NOMO-1 treated with DMSO at 0.1 percent for 48 hours (cell line): Measurements from ENCODE around the gene FAS.
"Not testable (repeated sequence)": the region's sequence is repeated elsewhere in the genome, so short reads cannot be mapped to it uniquely, and the experiment has no call there.

ENCODE experiments used
- DNase-seq: peaks from one replicate; lab custom pipeline; 2025; ENCODE audit not compliant: unreplicated experiment; lab: John Stamatoyannopoulos, UW

Gene FAS

GRCh38 chr10:88992921-88993524 lies 2.4 kb downstream of the FAS start:
- no peak for DNase-seq

- DNase-seq = no peak
These were observed 3.4 kb downstream of the FAS start for GRCh38 chr10:88994019-88994418.

- DNase-seq = no peak
These were observed 4.7 kb downstream of the FAS start for GRCh38 chr10:88995156-88995876.

GRCh38 chr10:88996927-88997326 lies 6.3 kb downstream of the FAS start:
- DNase-seq = peak; percentile 94

- DNase-seq = no peak
These were observed 9.0 kb downstream of the FAS start for GRCh38 chr10:88999625-89000024.

GRCh38 chr10:89001024-89001728 lies 10.6 kb downstream of the FAS start:
- DNase-seq = no peak

- no peak for DNase-seq
These were observed 11.1 kb downstream of the FAS start for GRCh38 chr10:89001729-89002072.

- no peak for DNase-seq
These were observed 11.8 kb downstream of the FAS start for GRCh38 chr10:89002226-89002978.

- DNase-seq = no peak
These were observed 12.7 kb downstream of the FAS start for GRCh38 chr10:89003344-89003743.

GRCh38 chr10:89007129-89007893 lies 16.7 kb downstream of the FAS start:
- DNase-seq = no peak

- not testable (repeated sequence) for DNase-seq
These were observed 28.2 kb downstream of the FAS start for GRCh38 chr10:89018700-89019346.

- DNase-seq = no peak
These were observed 29.1 kb downstream of the FAS start for GRCh38 chr10:89019569-89020327.

- DNase-seq = not testable (repeated sequence)
These were observed 30.9 kb downstream of the FAS start for GRCh38 chr10:89021526-89021925.

- no peak for DNase-seq
These were observed 32.1 kb downstream of the FAS start for GRCh38 chr10:89022734-89023133.

- DNase-seq = no peak
These were observed 34.9 kb downstream of the FAS start for GRCh38 chr10:89025453-89025852.

GRCh38 chr10:89029181-89029580 lies 38.6 kb downstream of the FAS start:
- no peak for DNase-seq

GRCh38 chr10:89029785-89030437 lies 39.3 kb downstream of the FAS start:
- peak; percentile 60 for DNase-seq

- DNase-seq = peak; percentile 46
These were observed 40.2 kb downstream of the FAS start for GRCh38 chr10:89030791-89031190.
